Psoas muscle (tissue), 8 donors: ENCODE results near the gene DYNC2I2. TPM values are rescaled to one million over a fixed set of nuclear protein-coding genes. Genes with fewer than 3 reads are reported as not detected.
"Not testable (repeated sequence)": the region's sequence is repeated elsewhere in the genome, so short reads cannot be mapped to it uniquely, and the experiment has no call there.

Experiments
- ATAC-seq, 4 donors: fragments of 200-7000 bp; cut with Tn5 transposase; one replicate each; pipeline ENCODE4 v1.9.1; 2020; ENCODE audit warnings: moderate library complexity in 3 of 4, mild to moderate bottlenecking in 2 of 4
- DNase-seq, 2 donors: peaks; one replicate each; pipeline ENCODE4 v3.0.0-alpha.2; 2020
- H3K27ac ChIP-seq: fragments of 200-600 bp; one replicate; pipeline ENCODE4 v1.8.0; 2022
- H3K27me3 ChIP-seq, 3 donors: fragments of 200-600 bp in 1 of 3; one replicate each; pipeline versions ENCODE4 v1.6.1 to v1.8.0; 2013 to 2022; ENCODE audit warnings: low read length in 2 of 3, mild to moderate bottlenecking in 2 of 3, moderate library complexity in 1 of 3; ENCODE audit not compliant: insufficient read depth in 3 of 3
- H3K36me3 ChIP-seq, 2 donors: fragments of 200-600 bp in 1 of 2; one replicate each; pipeline versions ENCODE4 v1.6.1 to v1.8.0; 2013 to 2022; ENCODE audit warnings: low read depth in 1 of 2, mild to moderate bottlenecking in 1 of 2, moderate library complexity in 1 of 2; ENCODE audit not compliant: insufficient read depth in 1 of 2
- H3K4me1 ChIP-seq: fragments of 200-600 bp; one replicate; pipeline ENCODE4 v1.8.0; 2022
- H3K4me3 ChIP-seq: fragments of 200-600 bp; one replicate; pipeline ENCODE4 v1.8.0; 2022; ENCODE audit warnings: mild to moderate bottlenecking
- H3K9me3 ChIP-seq: fragments of 200-600 bp; one replicate; pipeline ENCODE4 v1.8.0; 2022
- CTCF ChIP-seq: fragments of 200-600 bp; IDR thresholded peaks from one replicate; pipeline ENCODE4 v1.8.0; 2022; ENCODE audit warnings: antibody characterized with exemption
- WGBS, 3 donors: extraction: QIAGEN DNeasy Blood & Tissue Kit; methylation state at CpG; one replicate each; pipeline versions ENCODE4 v1.1.6 to v1.1.7; 2013; 5-methylcytosine and 5-hydroxymethylcytosine counted together
- intact Hi-C, 2 donors: fragments of 100-400 bp; cut with DNase I; formaldehyde crosslinking; loops; one replicate each; pipeline versions ENCODE4 v1.11.0 to v1.14.2; 2022
- polyA plus RNA-seq, 3 donors: library from polyadenylated mRNA; stranded (reverse); fragments of 200-250 nt; gene quantifications; one replicate each; pipeline ENCODE4 v1.2.3, GENCODE V29; 2013
- total RNA-seq, 4 donors: library from RNA; stranded (reverse); fragmentation: NEBNext Ultra II Directional in 2 of 4; extraction: Animal tissue kit (Norgen Biotek cat#: 25700) in 2 of 4; gene quantifications; one replicate each; pipeline versions ENCODE4 v1.2.1 to v1.2.4, GENCODE V29; 2021 to 2023
- donor health status: healthy with polysubstance abuse.
- donor health status: DM: no; HTN: no; CAD: no; lungs with moderate emphysema.
- donor health status: Bipolar disorder and iron deficiency.
- donor health status: healthy.
- donor health status: DM: yes; HTN: yes; CAD: no.
- donor health status: DM: no; HTN: no; CAD: no.
- donor health status: DM: no; HTN: no; CAD: no.
- donor health status: DM: yes; HTN: yes; CAD: no.

The DYNC2I2 gene
- total and polyA plus RNA-seq, 7 donors = 6.3 to 29.1 (median 10.3) TPM

- H3K36me3 ChIP-seq = peaks cover 9 to 100% of the 10 kb centered on the region in 2 donors
- no peaks in the 10 kb centered on the region for H3K9me3 ChIP-seq
- intact Hi-C loops = no loop called here
- H3K27ac ChIP-seq = no peak overlapping the region
- 89 to 92% (median 91%) methylated on average over 9 of the region's 9 CpGs for WGBS, 3 donors
- H3K4me1 ChIP-seq = no peaks in the 10 kb centered on the region
- H3K27me3 ChIP-seq = no peaks in the 10 kb centered on the region
- DNase-seq (no peak), ATAC-seq (no peak)
- no peak overlapping the region for H3K4me3 ChIP-seq
- TF ChIP-seq CTCF = no peak
Measured at GRCh38 chr9:128593856-128594255, 62.8 kb downstream of the DYNC2I2 start.

GRCh38 chr9:128593039-128593438, 63.6 kb downstream of the DYNC2I2 start:
- peaks cover 10 to 100% of the 10 kb centered on the region in 2 donors for H3K36me3 ChIP-seq
- no peak for ATAC-seq
- TF ChIP-seq CTCF = no peak
- no peak overlapping the region for H3K4me3 ChIP-seq
- no peak for DNase-seq
- no peaks in the 10 kb centered on the region for H3K9me3 ChIP-seq
- H3K27me3 ChIP-seq = no peaks in the 10 kb centered on the region
- intact Hi-C loops = no loop called here
- WGBS, 3 donors = 52 to 65% (median 58%) methylated on average over 6 of the region's 6 CpGs
- no peaks in the 10 kb centered on the region for H3K4me1 ChIP-seq
- H3K27ac ChIP-seq = no peak overlapping the region

- intact Hi-C loops = loop anchor here (10.0 kb wide), 2 partner anchors 376 to 396 kb away; no protein-coding TSS in a partner anchor
- no peak for TF ChIP-seq CTCF
- no peak overlapping the region for H3K27ac ChIP-seq
- no peak overlapping the region for H3K4me3 ChIP-seq
- no peak for ATAC-seq
- no peaks in the 10 kb centered on the region for H3K27me3 ChIP-seq
- H3K36me3 ChIP-seq = peaks cover 14 to 100% of the 10 kb centered on the region in 2 donors
- no peaks in the 10 kb centered on the region for H3K9me3 ChIP-seq
- DNase-seq = no peak
- H3K4me1 ChIP-seq = no peaks in the 10 kb centered on the region
- WGBS, 3 donors = 86 to 96% (median 92%) methylated on average over 11 of the region's 11 CpGs
Measured at GRCh38 chr9:128588581-128589233, 67.9 kb downstream of the DYNC2I2 start.

- no peaks in the 10 kb centered on the region for H3K27me3 ChIP-seq
- DNase-seq (no peak), ATAC-seq (no peak)
- TF ChIP-seq CTCF = no peak
- no peak overlapping the region for H3K27ac ChIP-seq
- H3K4me3 ChIP-seq = no peak overlapping the region
- intact Hi-C loops = loop anchor here (10.0 kb wide), 2 partner anchors 377 to 397 kb away; no protein-coding TSS in a partner anchor
- 73 to 79% (median 74%) methylated on average over 6 of the region's 6 CpGs for WGBS, 3 donors
- H3K4me1 ChIP-seq = no peaks in the 10 kb centered on the region
- H3K36me3 ChIP-seq = peaks cover 20 to 100% of the 10 kb centered on the region in 2 donors
- H3K9me3 ChIP-seq = no peaks in the 10 kb centered on the region
Measured at GRCh38 chr9:128587453-128587852, 69.2 kb downstream of the DYNC2I2 start.

- not testable (repeated sequence) for H3K4me1 ChIP-seq, H3K27me3 ChIP-seq, H3K9me3 ChIP-seq, H3K27ac ChIP-seq, ATAC-seq, DNase-seq, H3K4me3 ChIP-seq
- 85 to 93% (median 90%) methylated on average over 11 of the region's 11 CpGs for WGBS, 3 donors
- peaks cover 24 to 100% of the 10 kb centered on the region in 2 donors for H3K36me3 ChIP-seq
- intact Hi-C loops = loop anchor here (10.0 kb wide), 2 partner anchors 378 to 398 kb away; no protein-coding TSS in a partner anchor
Measured at GRCh38 chr9:128586934-128587333, 69.7 kb downstream of the DYNC2I2 start.

- H3K4me1 ChIP-seq, H3K4me3 ChIP-seq, H3K9me3 ChIP-seq, H3K27ac ChIP-seq, H3K27me3 ChIP-seq, ATAC-seq, DNase-seq: not testable (repeated sequence)
- H3K36me3 ChIP-seq = peaks cover 24 to 100% of the 10 kb centered on the region in 2 donors
- WGBS, 3 donors = 89 to 92% (median 90%) methylated on average over 8 of the region's 8 CpGs
- intact Hi-C loops = loop anchor here (10.0 kb wide), 2 partner anchors 380 to 400 kb away; no protein-coding TSS in a partner anchor
Measured at GRCh38 chr9:128585155-128585554, 71.5 kb downstream of the DYNC2I2 start.
